GM21723 (cell line): ENCODE data around the gene KIF14.
A peak's percentile ranks its signal among the peaks of the same experiment; 100 is the strongest.

Experiments
- ATAC-seq: cut with Tn5 transposase; IDR thresholded peaks from one replicate; pipeline ENCODE4 v1.9.1; 2021; ENCODE audit warnings: mild to moderate bottlenecking, moderate library complexity; ENCODE audit not compliant: unreplicated experiment

Gene KIF14

GRCh38 chr1:200620273-200621131 lies at the start of gene KIF14:
Gene KIF14, minus strand, starts transcription at chr1:200620751. Its CDS starts 2,028 bp downstream, at chr1:200618723.
- peak; percentile 89 for ATAC-seq

GRCh38 chr1:200669314-200670241 lies 49.0 kb upstream of the KIF14 start, which contains the start of gene DDX59:
Gene DDX59, minus strand, starts transcription at chr1:200669907. Its CDS starts 3,167 bp downstream, at chr1:200666740.
- peak; percentile 82 for ATAC-seq

GRCh38 chr1:200668514-200669313 lies 48.2 kb upstream of the KIF14 start:
- ATAC-seq = no peak

- ATAC-seq = no peak
Observed at GRCh38 chr1:200666309-200666708, 45.8 kb upstream of the KIF14 start.

GRCh38 chr1:200665861-200666260 lies 45.3 kb upstream of the KIF14 start:
- ATAC-seq = no peak

GRCh38 chr1:200660719-200661118 lies 40.2 kb upstream of the KIF14 start:
- ATAC-seq = no peak

- ATAC-seq = no peak
Observed at GRCh38 chr1:200659269-200659668, 38.7 kb upstream of the KIF14 start.

- ATAC-seq = no peak
Observed at GRCh38 chr1:200658037-200658818, 37.7 kb upstream of the KIF14 start.

GRCh38 chr1:200654660-200655059 lies 34.1 kb upstream of the KIF14 start:
- ATAC-seq = peak; percentile 97

GRCh38 chr1:200653022-200653462 lies 32.5 kb upstream of the KIF14 start:
- ATAC-seq = no peak

- ATAC-seq = no peak
Observed at GRCh38 chr1:200652378-200652777, 31.8 kb upstream of the KIF14 start.

GRCh38 chr1:200646515-200646914 lies 26.0 kb upstream of the KIF14 start:
- ATAC-seq = no peak

GRCh38 chr1:200644021-200644420 lies 23.5 kb upstream of the KIF14 start:
- ATAC-seq = no peak

GRCh38 chr1:200642481-200642880 lies 21.9 kb upstream of the KIF14 start:
- ATAC-seq = no peak

GRCh38 chr1:200640963-200641401 lies 20.4 kb upstream of the KIF14 start:
- ATAC-seq = no peak

GRCh38 chr1:200640373-200640962 lies 19.9 kb upstream of the KIF14 start:
- ATAC-seq = peak; percentile 24

GRCh38 chr1:200638073-200638472 lies 17.5 kb upstream of the KIF14 start:
- ATAC-seq = no peak

- no peak for ATAC-seq
Observed at GRCh38 chr1:200636681-200637080, 16.1 kb upstream of the KIF14 start.
